Type B pancreatic cell (in vitro differentiated cells): ENCODE data around the gene TUBB1. TPM values are rescaled to one million over a fixed set of nuclear protein-coding genes. Genes with fewer than 3 reads are reported as not detected.

Source experiments
- DNase-seq: peaks from one replicate; pipeline ENCODE4 v3.0.0; 2021; ENCODE audit warnings: mixed read lengths; ENCODE audit not compliant: unreplicated experiment; ENCODE audit errors: extremely low spot score
- H3K27ac Mint-ChIP-seq: 2 replicates; pipeline ENCODE4 v1.8.0; 2021; ENCODE audit warnings: mild to moderate bottlenecking, mixed read lengths
- H3K27me3 Mint-ChIP-seq: 2 replicates; pipeline ENCODE4 v1.8.0; 2021; ENCODE audit warnings: mixed read lengths
- H3K36me3 Mint-ChIP-seq: 2 replicates; pipeline ENCODE4 v1.8.0; 2021; ENCODE audit warnings: mixed read lengths
- H3K4me1 Mint-ChIP-seq: one replicate; pipeline ENCODE4 v1.8.0; 2021; ENCODE audit warnings: mixed read lengths; ENCODE audit not compliant: unreplicated experiment
- H3K4me3 Mint-ChIP-seq: 2 replicates; pipeline ENCODE4 v1.8.0; 2021; ENCODE audit warnings: mild to moderate bottlenecking, mixed read lengths
- H3K9me3 Mint-ChIP-seq: 2 replicates; pipeline ENCODE4 v1.8.0; 2021; ENCODE audit warnings: mixed read lengths
- long read RNA-seq: library from polyadenylated mRNA; unstranded; transcript quantifications from one replicate; pipeline ENCODE4 v2.0.0, GENCODE V29; 2020
- total RNA-seq: library from RNA; stranded (reverse); gene quantifications from 2 replicates; pipeline ENCODE4 v1.2.1, GENCODE V29; 2021; ENCODE audit warnings: low replicate concordance
- TF ChIP-seq, protein P1 (sequence below): fragments of 200-600 bp; sonication (generic); conservative IDR thresholded peaks from 2 replicates; pipeline ENCODE4 v1.5.0; 2021; ENCODE audit warnings: antibody characterized with exemption, mild to moderate bottlenecking

The TUBB1 gene
- total RNA-seq = 0.46 and 0.52 TPM in 2 replicates
- long read RNA-seq, partial matches to known transcripts = 0 of 2 reads
- long read RNA-seq, other reads (novel, unspliced or antisense) = 2 of 2 reads

DNA sequence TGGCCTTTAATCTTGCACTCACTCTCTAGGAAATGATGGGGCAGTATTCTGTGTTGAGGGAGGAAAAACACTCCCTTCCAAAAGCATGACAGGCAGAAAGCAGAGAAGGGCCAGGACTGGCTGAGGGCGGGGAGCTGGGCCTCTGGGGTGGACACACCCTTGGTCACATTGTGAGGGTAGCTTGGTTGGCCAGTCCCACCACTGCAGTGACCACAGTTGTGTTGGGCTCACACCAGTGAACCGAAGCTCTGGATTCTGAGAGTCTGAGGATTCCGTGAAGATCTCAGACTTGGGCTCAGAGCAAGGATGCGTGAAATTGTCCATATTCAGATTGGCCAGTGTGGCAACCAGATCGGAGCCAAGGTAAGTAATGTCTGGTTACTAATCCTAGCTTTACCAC lies at the start of gene TUBB1:
Gene TUBB1, plus strand, starts transcription at position 213 of the 400 bp plus-strand sequence. Its CDS starts 94 bp downstream, at position 307.
- peaks cover 47% of the 10 kb centered on the region for H3K4me1 Mint-ChIP-seq
- H3K36me3 Mint-ChIP-seq = peaks cover 15% of the 10 kb centered on the region
- H3K27me3 Mint-ChIP-seq = no peaks in the 10 kb centered on the region
- H3K4me3 Mint-ChIP-seq = peak within 1 kb of the TSS; percentile 47
- DNase-seq = no peak
- peak within 1 kb of the TSS; percentile 71 for H3K27ac Mint-ChIP-seq
- no peaks in the 10 kb centered on the region for H3K9me3 Mint-ChIP-seq
- TF ChIP-seq, protein P1, sequence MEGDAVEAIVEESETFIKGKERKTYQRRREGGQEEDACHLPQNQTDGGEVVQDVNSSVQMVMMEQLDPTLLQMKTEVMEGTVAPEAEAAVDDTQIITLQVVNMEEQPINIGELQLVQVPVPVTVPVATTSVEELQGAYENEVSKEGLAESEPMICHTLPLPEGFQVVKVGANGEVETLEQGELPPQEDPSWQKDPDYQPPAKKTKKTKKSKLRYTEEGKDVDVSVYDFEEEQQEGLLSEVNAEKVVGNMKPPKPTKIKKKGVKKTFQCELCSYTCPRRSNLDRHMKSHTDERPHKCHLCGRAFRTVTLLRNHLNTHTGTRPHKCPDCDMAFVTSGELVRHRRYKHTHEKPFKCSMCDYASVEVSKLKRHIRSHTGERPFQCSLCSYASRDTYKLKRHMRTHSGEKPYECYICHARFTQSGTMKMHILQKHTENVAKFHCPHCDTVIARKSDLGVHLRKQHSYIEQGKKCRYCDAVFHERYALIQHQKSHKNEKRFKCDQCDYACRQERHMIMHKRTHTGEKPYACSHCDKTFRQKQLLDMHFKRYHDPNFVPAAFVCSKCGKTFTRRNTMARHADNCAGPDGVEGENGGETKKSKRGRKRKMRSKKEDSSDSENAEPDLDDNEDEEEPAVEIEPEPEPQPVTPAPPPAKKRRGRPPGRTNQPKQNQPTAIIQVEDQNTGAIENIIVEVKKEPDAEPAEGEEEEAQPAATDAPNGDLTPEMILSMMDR = no peak

GRCh38 chr20:58969439-58969838 lies 49.8 kb upstream of the TUBB1 start:
- Mint-ChIP-seq H3K27me3 (peaks cover 3% of the 10 kb centered on the region), H3K4me3 (no peak overlapping the region), H3K27ac (no peak overlapping the region), H3K9me3 (no peaks in the 10 kb centered on the region), H3K4me1 (no peaks in the 10 kb centered on the region), H3K36me3 (no peaks in the 10 kb centered on the region)
- no peak for DNase-seq
- TF ChIP-seq, protein P1 = no peak

DNA sequence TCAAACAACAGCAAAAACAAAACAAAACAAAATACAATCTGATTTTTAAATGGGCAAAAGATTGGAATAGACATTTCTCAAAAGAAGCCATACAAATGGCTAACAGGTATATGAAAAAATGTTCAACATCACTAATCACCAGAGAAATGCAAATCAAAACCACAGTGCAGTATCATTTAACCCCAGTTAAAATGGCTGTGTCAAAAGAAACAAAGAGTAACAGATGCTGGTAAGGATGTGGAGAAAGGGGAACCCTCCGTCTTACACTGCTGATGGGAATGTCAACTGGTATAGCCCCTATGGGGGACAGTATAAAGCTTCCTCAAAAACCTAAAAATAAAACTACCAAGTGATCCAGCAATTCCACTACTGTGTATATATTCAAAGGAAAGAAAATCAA lies 49.1 kb upstream of the TUBB1 start:
- TF ChIP-seq, protein P1 = no peak
- H3K4me1 Mint-ChIP-seq = no peaks in the 10 kb centered on the region
- no peaks in the 10 kb centered on the region for H3K36me3 Mint-ChIP-seq
- H3K27me3 Mint-ChIP-seq = peaks cover 3% of the 10 kb centered on the region
- H3K27ac Mint-ChIP-seq = no peak overlapping the region
- H3K9me3 Mint-ChIP-seq = peaks cover 2% of the 10 kb centered on the region
- no peak overlapping the region for H3K4me3 Mint-ChIP-seq
- DNase-seq = no peak

DNA sequence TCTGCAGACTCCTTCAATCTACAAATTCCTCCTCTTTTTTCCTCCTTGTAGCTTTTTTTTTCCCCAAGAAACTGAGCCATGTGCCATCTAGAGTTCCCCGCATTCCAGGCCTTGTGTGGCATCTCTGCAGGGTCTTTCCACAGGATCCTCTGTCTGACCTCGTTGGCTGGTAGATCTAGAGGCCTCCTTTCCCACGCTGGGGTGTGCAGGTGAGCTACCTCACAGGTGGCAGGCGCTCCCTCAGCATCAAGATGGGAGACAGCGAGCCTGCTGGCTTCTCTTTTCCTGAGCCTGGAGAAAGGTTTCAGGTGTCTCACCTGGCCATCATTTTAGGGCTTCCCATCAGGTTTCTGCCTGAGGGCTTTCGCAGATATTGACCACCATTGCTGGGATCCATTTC lies 47.8 kb upstream of the TUBB1 start:
- H3K4me1 Mint-ChIP-seq = peaks cover 4% of the 10 kb centered on the region
- no peak for DNase-seq
- TF ChIP-seq, protein P1 = no peak
- H3K27me3 Mint-ChIP-seq = peaks cover 3% of the 10 kb centered on the region
- H3K36me3 Mint-ChIP-seq = no peaks in the 10 kb centered on the region
- H3K27ac Mint-ChIP-seq = no peak overlapping the region
- no peak overlapping the region for H3K4me3 Mint-ChIP-seq
- peaks cover 9% of the 10 kb centered on the region for H3K9me3 Mint-ChIP-seq

DNA sequence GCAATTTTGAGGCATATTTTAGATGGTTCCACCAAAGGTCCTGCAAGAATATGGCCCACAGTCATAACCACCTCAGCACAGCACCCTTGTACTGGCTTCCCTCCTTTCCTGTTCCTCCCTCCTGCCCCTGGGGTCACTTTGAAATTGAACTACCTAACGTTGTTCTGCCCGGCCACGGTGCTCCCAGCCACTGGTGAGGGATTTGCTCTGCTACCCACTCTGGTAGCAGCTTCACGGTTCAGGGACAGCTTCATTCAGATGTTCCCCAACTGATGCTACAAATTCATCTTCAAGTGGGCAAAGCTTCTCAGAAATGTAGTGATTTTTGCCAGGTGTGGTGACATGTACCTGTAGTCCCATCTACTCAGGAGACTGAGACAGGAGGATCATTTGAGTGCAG lies 46.0 kb upstream of the TUBB1 start:
- H3K9me3 Mint-ChIP-seq = peaks cover 9% of the 10 kb centered on the region
- H3K4me3 Mint-ChIP-seq = no peak overlapping the region
- H3K27ac Mint-ChIP-seq = no peak overlapping the region
- TF ChIP-seq, protein P1 = no peak
- H3K36me3 Mint-ChIP-seq = no peaks in the 10 kb centered on the region
- DNase-seq = no peak
- H3K4me1 Mint-ChIP-seq = peaks cover 4% of the 10 kb centered on the region
- peaks cover 3% of the 10 kb centered on the region for H3K27me3 Mint-ChIP-seq

DNA sequence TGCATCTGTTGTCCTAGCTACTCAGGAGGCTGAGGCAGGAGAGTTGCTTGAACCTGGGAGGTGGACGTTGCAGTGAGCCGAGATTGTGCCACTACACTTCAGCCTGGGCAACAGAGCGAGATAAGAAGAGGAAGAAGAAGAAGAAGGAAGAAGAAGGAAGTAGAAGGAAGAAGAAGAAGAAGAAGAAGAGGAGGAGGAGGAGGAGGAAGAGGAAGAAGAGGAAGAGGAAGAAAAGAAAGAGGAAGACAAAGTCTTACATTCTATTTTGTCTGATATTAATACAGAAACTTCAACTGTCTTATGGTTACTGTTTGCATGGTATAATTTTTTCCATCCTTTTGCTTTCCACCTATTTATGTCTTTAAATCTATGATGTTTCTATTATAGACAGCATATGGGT lies 45.4 kb upstream of the TUBB1 start:
- TF ChIP-seq, protein P1 = no peak
- Mint-ChIP-seq H3K4me1 (peaks cover 4% of the 10 kb centered on the region), H3K4me3 (no peak overlapping the region), H3K9me3 (peaks cover 13% of the 10 kb centered on the region), H3K27me3 (peaks cover 3% of the 10 kb centered on the region), H3K27ac (no peak overlapping the region), H3K36me3 (no peaks in the 10 kb centered on the region)
- no peak for DNase-seq
